ENCODE measurements around the gene SYT17. TPM values are rescaled to one million over a fixed set of nuclear protein-coding genes. Genes with fewer than 3 reads are reported as not detected.

SYT17 gene, protein sequence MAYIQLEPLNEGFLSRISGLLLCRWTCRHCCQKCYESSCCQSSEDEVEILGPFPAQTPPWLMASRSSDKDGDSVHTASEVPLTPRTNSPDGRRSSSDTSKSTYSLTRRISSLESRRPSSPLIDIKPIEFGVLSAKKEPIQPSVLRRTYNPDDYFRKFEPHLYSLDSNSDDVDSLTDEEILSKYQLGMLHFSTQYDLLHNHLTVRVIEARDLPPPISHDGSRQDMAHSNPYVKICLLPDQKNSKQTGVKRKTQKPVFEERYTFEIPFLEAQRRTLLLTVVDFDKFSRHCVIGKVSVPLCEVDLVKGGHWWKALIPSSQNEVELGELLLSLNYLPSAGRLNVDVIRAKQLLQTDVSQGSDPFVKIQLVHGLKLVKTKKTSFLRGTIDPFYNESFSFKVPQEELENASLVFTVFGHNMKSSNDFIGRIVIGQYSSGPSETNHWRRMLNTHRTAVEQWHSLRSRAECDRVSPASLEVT
- polyA plus RNA-seq (ENCODE audit: insufficient read length in 3 of 3) = 10 to 100 TPM in 1 of 3 donors, 1 to 10 TPM in 2; 9.3 to 10.4 (median 10.0) TPM

DNA sequence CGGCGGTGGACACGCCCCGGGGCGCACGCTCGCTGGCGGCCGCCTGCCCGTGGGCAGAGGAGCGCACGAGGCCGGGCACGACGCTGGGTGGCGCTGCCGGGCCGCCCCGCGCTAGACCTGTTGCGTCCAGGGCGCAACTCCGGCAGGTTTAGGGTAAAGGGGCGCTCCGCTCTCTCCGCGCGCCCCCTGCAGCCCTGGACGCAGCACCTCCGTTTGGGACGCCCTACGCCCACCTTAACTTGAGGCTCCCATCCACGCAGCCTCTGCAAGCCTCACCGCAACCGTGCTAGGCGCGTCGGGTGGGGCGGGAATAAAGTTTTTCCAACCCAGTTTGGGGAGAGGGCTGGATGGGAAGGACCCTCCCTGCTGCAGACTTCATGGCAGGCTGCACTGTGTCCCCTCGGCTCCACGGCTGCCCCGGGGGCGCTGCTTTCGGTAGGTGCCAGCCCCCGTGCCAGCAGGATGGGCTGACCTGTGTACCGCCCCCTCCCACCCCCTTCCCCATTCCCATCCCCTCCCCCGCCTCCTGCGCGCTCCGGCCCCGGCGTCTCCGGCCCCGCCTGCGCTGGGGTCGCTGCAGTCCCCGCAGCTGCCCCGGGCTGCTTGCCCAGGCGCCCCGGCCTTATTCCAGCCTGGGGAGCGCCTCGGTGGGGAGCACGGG lies at the start of gene SYT17:
Gene SYT17 (plus strand): TSS at position 531 of the 661 bp plus-strand sequence. CDS start 407 bp downstream, outside the sequence.
- no peak for DNase-seq (ENCODE audit: low read depth in 3 of 3, low spot score in 2 of 3)

DNA sequence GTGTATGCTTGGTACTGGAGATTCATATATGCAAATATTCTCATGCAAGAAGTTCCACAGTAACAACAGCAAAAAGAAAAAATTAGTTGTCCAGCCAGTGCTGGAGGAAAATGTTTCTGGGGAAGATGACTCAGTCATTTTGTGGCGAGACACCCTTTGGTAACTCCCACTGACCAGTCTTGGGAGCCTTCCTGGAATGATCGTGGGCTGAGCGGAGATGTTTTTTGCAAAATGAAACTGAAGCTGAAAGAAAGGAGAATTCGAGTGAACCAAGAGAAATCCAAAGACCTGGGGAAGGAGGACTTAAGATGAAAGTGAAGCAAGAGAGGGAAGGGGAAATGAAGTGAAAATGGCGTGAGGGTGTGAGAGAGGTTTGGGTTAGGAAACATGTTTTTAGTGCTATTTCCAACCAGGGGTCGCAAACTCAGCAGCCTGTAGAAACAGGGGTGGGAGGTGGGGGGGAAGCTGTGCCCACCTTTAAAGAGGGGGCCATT lies 49.1 kb upstream of the SYT17 start:
- DNase-seq (ENCODE audit: low read depth in 3 of 3, low spot score in 2 of 3) = no peak

DNA sequence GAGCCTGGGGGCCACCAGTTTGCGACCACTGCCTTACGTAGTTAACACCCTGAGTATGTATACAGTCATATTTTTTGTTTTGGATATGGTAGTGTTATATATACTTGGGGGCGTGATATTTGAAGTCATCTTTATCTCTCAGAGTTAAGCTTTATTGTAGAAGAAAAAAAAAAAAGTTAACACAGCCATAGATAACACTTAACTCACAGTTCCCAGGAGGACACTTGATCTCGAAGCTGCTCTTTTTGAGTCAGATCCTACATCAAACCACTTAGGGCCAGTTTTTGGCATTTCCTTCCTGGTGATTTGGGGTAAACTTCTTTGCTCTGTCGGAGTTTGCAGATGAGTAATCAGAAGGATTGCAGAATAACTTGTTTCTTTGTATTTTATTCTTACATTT lies 48.5 kb upstream of the SYT17 start:
- no peak for DNase-seq (ENCODE audit: low read depth in 3 of 3, low spot score in 2 of 3)

GRCh38 chr16:19123535-19124178 lies 44.4 kb upstream of the SYT17 start:
- no peak for DNase-seq (ENCODE audit: low read depth in 3 of 3, low spot score in 2 of 3)

- DNase-seq (ENCODE audit: low read depth in 3 of 3, low spot score in 2 of 3) = no peak
These were observed 41.7 kb upstream of the SYT17 start for GRCh38 chr16:19126300-19126699.

GRCh38 chr16:19127205-19127604 lies 40.8 kb upstream of the SYT17 start:
- DNase-seq (ENCODE audit: low read depth in 3 of 3, low spot score in 2 of 3) = no peak

DNA sequence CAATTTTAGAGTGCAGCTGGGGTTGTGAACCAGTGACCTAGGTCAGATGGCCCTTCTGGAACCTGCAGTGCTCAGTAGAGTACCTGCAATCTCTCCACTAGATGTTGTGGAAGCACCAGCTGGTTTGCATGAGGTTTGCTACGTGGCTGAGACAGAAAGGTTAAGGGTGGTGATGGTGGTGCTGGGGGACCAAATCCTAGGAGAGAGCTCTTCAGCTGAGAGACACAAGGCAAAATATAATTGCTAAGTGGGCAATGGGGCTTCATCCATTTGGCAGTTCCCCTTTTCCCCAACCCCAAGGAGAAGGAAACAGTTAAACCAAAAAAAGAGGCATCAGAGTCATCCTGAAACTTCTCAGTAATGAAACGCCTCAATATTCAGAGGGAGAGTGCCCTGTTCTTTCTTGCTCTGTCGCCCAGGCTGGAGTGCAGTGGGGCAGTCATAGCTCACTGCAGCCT lies 40.3 kb upstream of the SYT17 start:
- DNase-seq (ENCODE audit: low read depth in 3 of 3, low spot score in 2 of 3) = no peak

DNA sequence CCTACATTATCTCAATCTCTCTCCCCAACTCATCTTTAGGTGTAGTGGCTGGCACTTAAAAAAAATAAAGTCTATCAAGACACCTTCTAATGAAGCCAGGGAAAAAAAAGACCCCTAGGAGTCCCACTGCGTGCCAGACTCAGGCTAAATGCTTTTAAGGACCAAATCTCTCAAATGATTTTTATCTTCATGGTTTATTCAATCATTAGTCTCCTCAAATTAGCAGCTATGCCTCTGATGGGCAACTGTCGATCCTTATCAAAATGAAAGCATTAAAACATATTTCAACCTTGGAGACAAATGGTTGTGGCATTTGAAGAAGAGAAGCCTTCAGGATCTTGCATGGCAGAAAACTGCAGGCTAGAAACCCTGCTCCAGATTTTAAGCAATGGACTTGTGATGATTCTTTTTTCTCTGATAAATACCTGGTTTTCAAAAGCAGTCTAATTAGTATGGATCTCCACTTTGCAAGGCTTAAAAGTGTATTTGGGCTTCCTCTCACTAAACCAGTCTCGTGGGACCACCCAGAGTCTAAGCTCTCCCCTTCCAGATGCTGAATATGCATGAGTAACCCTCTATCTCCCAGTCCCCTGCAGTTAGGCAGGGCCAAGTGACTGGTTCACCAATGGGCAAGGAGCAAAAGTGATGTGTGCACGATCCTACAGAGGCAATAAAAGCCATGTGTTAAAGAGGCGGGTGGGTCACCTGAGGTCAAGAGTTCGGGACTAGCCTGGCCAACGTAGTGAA lies 39.4 kb upstream of the SYT17 start:
- DNase-seq (ENCODE audit: low read depth in 3 of 3, low spot score in 2 of 3) = no peak

DNA sequence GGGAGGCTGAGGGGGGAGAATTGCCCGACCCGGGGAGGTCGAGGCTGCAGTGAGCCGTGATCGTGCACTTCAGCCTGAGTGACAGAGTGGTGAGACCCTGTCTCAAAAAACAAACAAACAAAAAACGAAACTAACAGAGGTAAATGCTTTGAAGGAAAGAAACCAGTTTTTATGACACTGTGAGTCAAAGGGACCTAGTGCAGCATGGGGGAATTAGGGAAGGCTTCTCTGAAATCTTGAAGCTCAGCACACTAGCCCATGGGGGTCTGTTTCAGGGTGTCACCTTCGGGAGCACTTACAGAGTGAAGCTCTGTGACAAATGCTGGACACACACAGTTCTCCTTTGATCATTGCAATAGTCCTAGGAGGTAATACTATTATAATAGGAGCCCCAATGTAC lies 37.7 kb upstream of the SYT17 start:
- DNase-seq (ENCODE audit: low read depth in 3 of 3, low spot score in 2 of 3) = no peak

- DNase-seq (ENCODE audit: low read depth in 3 of 3, low spot score in 2 of 3) = peak in 1 of 3 donors; percentile 50
These were observed 36.9 kb upstream of the SYT17 start for GRCh38 chr16:19130852-19131824.

DNA sequence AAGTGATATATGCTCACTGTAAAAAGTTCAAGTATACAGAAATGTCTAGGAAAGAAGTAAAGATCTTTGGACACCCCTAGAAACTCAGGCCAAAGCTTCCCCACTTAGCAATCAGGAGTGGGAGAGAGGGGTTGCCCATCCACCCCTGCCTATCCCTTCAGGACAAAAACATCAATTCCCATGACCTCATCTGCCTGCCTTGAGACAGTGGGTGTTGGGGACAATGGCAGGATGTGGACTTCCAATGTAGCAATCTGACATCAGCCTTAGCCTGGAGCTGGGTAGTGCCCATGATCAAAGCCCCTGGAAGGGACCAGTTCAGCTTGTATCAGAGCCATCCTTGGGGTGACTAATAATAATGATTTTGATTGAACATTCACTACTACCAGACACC lies 36.2 kb upstream of the SYT17 start:
- DNase-seq (ENCODE audit: low read depth in 3 of 3, low spot score in 2 of 3) = no peak

DNA sequence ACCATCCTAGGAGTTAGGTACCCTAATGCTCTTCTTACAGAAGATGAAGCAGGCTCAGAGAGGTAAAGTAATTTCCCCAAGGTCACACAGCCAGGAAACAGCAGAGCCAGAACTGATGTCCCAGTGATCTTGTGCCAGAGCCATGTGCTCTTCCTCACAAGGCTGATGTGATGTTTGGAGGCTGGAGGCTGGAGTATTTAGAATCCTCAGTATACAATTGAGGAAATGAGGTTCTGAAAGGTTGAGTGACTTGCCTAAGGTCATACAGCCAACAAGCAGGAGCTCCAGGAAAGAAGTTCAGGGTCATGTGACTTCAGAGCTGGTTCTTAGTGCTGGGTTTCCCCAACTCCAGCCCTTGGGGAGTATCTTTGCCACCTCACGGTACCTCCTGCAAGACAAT lies 35.8 kb upstream of the SYT17 start:
- no peak for DNase-seq (ENCODE audit: low read depth in 3 of 3, low spot score in 2 of 3)

GRCh38 chr16:19132898-19133297 lies 35.1 kb upstream of the SYT17 start:
- DNase-seq (ENCODE audit: low read depth in 3 of 3, low spot score in 2 of 3) = no peak

DNA sequence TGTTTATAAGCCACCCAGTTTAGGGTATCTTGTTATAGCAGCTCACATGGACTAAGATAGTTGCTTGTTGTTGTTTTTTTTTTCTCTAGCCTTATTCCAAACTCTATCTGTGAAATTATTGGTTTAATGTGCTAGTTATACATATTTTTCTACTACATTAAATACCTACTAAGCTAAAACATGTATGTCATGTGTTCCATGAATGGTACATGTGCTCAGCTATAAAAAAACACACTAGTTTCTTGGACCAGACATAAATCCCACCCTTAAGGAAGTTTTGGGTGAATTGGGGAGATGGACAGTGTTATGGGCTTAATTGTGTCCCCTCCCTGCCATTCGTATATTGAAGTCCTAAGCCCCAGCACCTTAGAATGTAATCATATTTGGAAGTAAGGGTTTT lies 34.4 kb upstream of the SYT17 start:
- DNase-seq (ENCODE audit: low read depth in 3 of 3, low spot score in 2 of 3) = no peak

- DNase-seq (ENCODE audit: low read depth in 3 of 3, low spot score in 2 of 3) = no peak
These were observed 32.7 kb upstream of the SYT17 start for GRCh38 chr16:19135201-19135842.

- DNase-seq (ENCODE audit: low read depth in 3 of 3, low spot score in 2 of 3) = no peak
These were observed 32.1 kb upstream of the SYT17 start for GRCh38 chr16:19135896-19136438.

DNA sequence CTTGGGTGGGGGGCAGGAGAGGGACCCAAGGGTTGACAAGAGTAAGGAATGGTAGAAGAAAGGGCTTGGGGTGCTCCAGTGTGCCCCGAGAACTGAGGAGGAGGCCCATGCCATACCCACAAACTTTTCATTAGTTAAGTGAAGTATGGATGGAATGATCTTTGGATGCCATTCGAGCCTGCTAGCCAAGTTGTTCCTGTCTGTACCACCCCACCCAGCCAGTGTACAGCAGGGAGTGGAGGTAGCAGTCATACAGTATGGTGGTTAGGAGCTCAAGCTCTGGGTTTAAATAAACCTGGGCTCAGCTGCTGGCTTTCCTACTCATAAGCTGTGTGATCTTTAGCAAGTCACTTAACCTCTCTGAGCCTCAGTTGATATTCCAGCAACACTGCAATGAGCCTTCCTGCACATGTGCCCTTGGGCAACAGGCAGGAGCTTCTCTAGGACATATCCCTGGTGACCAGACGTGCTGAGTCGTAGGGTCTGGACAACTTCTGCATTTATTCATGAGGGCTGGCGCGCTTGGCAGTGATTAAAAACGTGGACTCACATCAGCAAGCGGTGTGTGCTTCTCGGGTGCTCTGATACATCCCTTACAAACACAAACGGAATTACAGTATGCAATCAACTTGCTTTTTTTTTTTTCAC lies 31.4 kb upstream of the SYT17 start:
- DNase-seq (ENCODE audit: low read depth in 3 of 3, low spot score in 2 of 3) = no peak

All from right renal cortex interstitium (tissue), 3 donors.